ENCODE results near the gene ASIC2. TPM values are rescaled to one million over a fixed set of nuclear protein-coding genes. Genes with fewer than 3 reads are reported as not detected.

The ASIC2 gene
- total RNA-seq, 1 experiment from 2014 or later = not detected

DNA sequence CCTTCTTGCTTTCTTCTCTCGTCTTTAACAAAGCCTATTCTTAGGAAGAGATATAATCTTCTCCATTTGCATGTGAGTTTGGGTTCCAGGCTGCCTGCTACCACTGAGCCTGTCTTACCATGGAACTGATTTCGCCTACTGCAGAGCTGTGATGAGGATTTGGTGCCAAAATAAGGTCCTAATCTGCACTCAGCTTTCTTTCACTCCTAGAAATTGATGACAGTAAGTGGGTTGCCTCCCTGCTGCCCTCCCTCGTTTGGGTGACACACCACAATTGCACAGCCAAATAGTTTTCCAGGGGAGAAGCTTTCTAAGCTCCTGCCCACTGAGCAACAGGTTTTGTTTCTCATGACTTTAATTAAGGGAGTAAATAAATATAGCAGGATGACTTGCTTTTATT is 25.1 kb upstream of the ASIC2 start:
- H3K4me1 ChIP-seq = no peaks in the 10 kb centered on the region
- no TSS peak for BruUV-seq (replicated peaks)
- H3K27me3 ChIP-seq (replicated peaks; ENCODE audit: control insufficient read depth, insufficient read depth, low read length) = no peaks in the 10 kb centered on the region; the same call in 1 of the 2 replicates
- POLR2A ChIA-PET = no interaction called here
- no peaks in the 10 kb centered on the region for H3K4me1 Mint-ChIP-seq (ENCODE audit: low read depth, unreplicated experiment)
- H3K36me3 ChIP-seq (ENCODE audit: control insufficient read depth, insufficient read depth, low read length) = no peaks in the 10 kb centered on the region
- no peak for DNase-seq
- TF ChIP-seq, protein P1, sequence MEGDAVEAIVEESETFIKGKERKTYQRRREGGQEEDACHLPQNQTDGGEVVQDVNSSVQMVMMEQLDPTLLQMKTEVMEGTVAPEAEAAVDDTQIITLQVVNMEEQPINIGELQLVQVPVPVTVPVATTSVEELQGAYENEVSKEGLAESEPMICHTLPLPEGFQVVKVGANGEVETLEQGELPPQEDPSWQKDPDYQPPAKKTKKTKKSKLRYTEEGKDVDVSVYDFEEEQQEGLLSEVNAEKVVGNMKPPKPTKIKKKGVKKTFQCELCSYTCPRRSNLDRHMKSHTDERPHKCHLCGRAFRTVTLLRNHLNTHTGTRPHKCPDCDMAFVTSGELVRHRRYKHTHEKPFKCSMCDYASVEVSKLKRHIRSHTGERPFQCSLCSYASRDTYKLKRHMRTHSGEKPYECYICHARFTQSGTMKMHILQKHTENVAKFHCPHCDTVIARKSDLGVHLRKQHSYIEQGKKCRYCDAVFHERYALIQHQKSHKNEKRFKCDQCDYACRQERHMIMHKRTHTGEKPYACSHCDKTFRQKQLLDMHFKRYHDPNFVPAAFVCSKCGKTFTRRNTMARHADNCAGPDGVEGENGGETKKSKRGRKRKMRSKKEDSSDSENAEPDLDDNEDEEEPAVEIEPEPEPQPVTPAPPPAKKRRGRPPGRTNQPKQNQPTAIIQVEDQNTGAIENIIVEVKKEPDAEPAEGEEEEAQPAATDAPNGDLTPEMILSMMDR (IDR thresholded peaks at IDR 0.05; ENCODE audit: insufficient read depth in 1 of 2, low read depth in 1 of 2, low read length in 1 of 2, severe bottlenecking in 1 of 2, unreplicated experiment in 1 of 2) = no peak
- CTCF ChIA-PET = no interaction called here
- H3K36me3 Mint-ChIP-seq (ENCODE audit: insufficient read depth, unreplicated experiment) = no peaks in the 10 kb centered on the region
- no peak overlapping the region for H3K4me3 Mint-ChIP-seq (ENCODE audit: unreplicated experiment)
- no peaks in the 10 kb centered on the region for H3K9me3 Mint-ChIP-seq (ENCODE audit: unreplicated experiment)
- intact Hi-C loops (cut with micrococcal nuclease; ENCODE audit: unreplicated experiment) = no loop called here
- H3K9me3 ChIP-seq = no peaks in the 10 kb centered on the region
- H3K27me3 Mint-ChIP-seq (ENCODE audit: insufficient read depth, unreplicated experiment) = peaks cover 22% of the 10 kb centered on the region
- no peak overlapping the region for H3K4me3 ChIP-seq (ENCODE audit: low read depth, low read length)
- H3K27ac Mint-ChIP-seq (ENCODE audit: unreplicated experiment) = no peak overlapping the region

- CTCF ChIA-PET = no interaction called here
- POLR2A ChIA-PET = no interaction called here
Observed at GRCh38 chr17:33316746-33317145, 23.7 kb upstream of the ASIC2 start.

GRCh38 chr17:33310296-33310695 is 17.2 kb upstream of the ASIC2 start:
- H3K9me3 Mint-ChIP-seq (ENCODE audit: unreplicated experiment) = no peaks in the 10 kb centered on the region
- CTCF ChIA-PET = no interaction called here

More at GRCh38 chr17:33316746-33317145, 23.7 kb upstream of the ASIC2 start:
- intact Hi-C loops (cut with micrococcal nuclease; ENCODE audit: unreplicated experiment) = no loop called here
- H3K27ac Mint-ChIP-seq (ENCODE audit: unreplicated experiment) = no peak overlapping the region
- Histone ChIP-seq H3K4me3 (ENCODE audit: low read depth, low read length) (no peak overlapping the region), H3K9me3 (no peaks in the 10 kb centered on the region), H3K36me3 (ENCODE audit: control insufficient read depth, insufficient read depth, low read length) (no peaks in the 10 kb centered on the region), H3K4me1 (no peaks in the 10 kb centered on the region), H3K27me3 (replicated peaks; ENCODE audit: control insufficient read depth, insufficient read depth, low read length) (no peaks in the 10 kb centered on the region; the same call in 1 of the 2 replicates)
- no peak overlapping the region for H3K4me3 Mint-ChIP-seq (ENCODE audit: unreplicated experiment)
- no peaks in the 10 kb centered on the region for H3K9me3 Mint-ChIP-seq (ENCODE audit: unreplicated experiment)
- no peak for DNase-seq
- BruUV-seq (replicated peaks) = no TSS peak
- no peaks in the 10 kb centered on the region for H3K36me3 Mint-ChIP-seq (ENCODE audit: insufficient read depth, unreplicated experiment)
- peaks cover 18% of the 10 kb centered on the region for H3K27me3 Mint-ChIP-seq (ENCODE audit: insufficient read depth, unreplicated experiment)
- TF ChIP-seq, protein P1 (IDR thresholded peaks at IDR 0.05; ENCODE audit: insufficient read depth in 1 of 2, low read depth in 1 of 2, low read length in 1 of 2, severe bottlenecking in 1 of 2, unreplicated experiment in 1 of 2) = no peak
- no peaks in the 10 kb centered on the region for H3K4me1 Mint-ChIP-seq (ENCODE audit: low read depth, unreplicated experiment)

More at GRCh38 chr17:33310296-33310695, 17.2 kb upstream of the ASIC2 start:
- H3K9me3 ChIP-seq = no peaks in the 10 kb centered on the region
- intact Hi-C loops (cut with micrococcal nuclease; ENCODE audit: unreplicated experiment) = no loop called here
- POLR2A ChIA-PET = no interaction called here
- Mint-ChIP-seq H3K27ac (ENCODE audit: unreplicated experiment) (no peak overlapping the region), H3K4me3 (ENCODE audit: unreplicated experiment) (no peak overlapping the region), H3K36me3 (ENCODE audit: insufficient read depth, unreplicated experiment) (no peaks in the 10 kb centered on the region), H3K4me1 (ENCODE audit: low read depth, unreplicated experiment) (no peaks in the 10 kb centered on the region), H3K27me3 (ENCODE audit: insufficient read depth, unreplicated experiment) (peaks cover 22% of the 10 kb centered on the region)
- H3K27me3 ChIP-seq (replicated peaks; ENCODE audit: control insufficient read depth, insufficient read depth, low read length) = no peaks in the 10 kb centered on the region; the same call in 1 of the 2 replicates
- TF ChIP-seq, protein P1 (IDR thresholded peaks at IDR 0.05; ENCODE audit: insufficient read depth in 1 of 2, low read depth in 1 of 2, low read length in 1 of 2, severe bottlenecking in 1 of 2, unreplicated experiment in 1 of 2) = no peak
- no peaks in the 10 kb centered on the region; the same call in 1 of the 2 replicates for H3K4me1 ChIP-seq
- no peak for DNase-seq
- no peaks in the 10 kb centered on the region for H3K36me3 ChIP-seq (ENCODE audit: control insufficient read depth, insufficient read depth, low read length)
- no peak overlapping the region for H3K4me3 ChIP-seq (ENCODE audit: low read depth, low read length)
- BruUV-seq (replicated peaks) = no TSS peak

All from Caco-2 (cell line).